Loucy (cell line): ENCODE results near the gene PRTG.

Experiments used
- EZH2phosphoT487 ChIP-seq: fragments of 200-600 bp; IDR thresholded peaks from 2 replicates; pipeline ENCODE4 v1.6.1; 2018; ENCODE audit warnings: antibody characterized with exemption, mild to moderate bottlenecking, moderate library complexity, borderline replicate concordance
- TF ChIP-seq, protein P1 (sequence below): fragments of 200-600 bp; sonication (generic); conservative IDR thresholded peaks from 2 replicates; pipeline ENCODE4 v1.5.1; 2014; ENCODE audit warnings: mild to moderate bottlenecking, antibody characterized with exemption, low read length

DNA sequence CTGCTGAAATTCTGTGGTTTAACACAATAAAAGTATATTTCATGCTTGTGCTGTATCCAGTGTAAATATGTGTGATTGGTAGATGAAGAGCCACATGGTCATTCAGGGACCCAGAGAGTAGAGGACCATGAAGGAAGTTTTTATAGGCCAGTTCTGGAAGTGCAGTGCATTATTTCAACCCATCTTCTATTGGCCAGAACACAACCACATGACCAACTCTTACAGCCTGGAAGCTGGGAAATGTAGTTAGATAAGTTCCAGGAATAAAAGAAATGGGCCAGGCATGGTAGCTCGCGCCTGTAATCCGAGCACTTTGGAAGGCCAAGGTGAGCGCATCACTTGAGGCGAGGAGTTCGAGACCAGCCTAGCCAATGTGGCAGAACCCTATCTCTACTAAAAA lies 21.4 kb upstream of the PRTG start:
- TF ChIP-seq, protein P1, sequence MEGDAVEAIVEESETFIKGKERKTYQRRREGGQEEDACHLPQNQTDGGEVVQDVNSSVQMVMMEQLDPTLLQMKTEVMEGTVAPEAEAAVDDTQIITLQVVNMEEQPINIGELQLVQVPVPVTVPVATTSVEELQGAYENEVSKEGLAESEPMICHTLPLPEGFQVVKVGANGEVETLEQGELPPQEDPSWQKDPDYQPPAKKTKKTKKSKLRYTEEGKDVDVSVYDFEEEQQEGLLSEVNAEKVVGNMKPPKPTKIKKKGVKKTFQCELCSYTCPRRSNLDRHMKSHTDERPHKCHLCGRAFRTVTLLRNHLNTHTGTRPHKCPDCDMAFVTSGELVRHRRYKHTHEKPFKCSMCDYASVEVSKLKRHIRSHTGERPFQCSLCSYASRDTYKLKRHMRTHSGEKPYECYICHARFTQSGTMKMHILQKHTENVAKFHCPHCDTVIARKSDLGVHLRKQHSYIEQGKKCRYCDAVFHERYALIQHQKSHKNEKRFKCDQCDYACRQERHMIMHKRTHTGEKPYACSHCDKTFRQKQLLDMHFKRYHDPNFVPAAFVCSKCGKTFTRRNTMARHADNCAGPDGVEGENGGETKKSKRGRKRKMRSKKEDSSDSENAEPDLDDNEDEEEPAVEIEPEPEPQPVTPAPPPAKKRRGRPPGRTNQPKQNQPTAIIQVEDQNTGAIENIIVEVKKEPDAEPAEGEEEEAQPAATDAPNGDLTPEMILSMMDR: no peak
- TF ChIP-seq EZH2phosphoT487: no peak
